Endothelial cell (in vitro differentiated cells): ENCODE measurements around the gene FGF23. TPM values are rescaled to one million over a fixed set of nuclear protein-coding genes. Genes with fewer than 3 reads are reported as not detected.
"Not testable (repeated sequence)": the region's sequence is repeated elsewhere in the genome, so short reads cannot be mapped to it uniquely, and the experiment has no call there.

ENCODE experiments used
- DNase-seq: peaks from one replicate; pipeline ENCODE4 v3.0.0; 2021; ENCODE audit warnings: low spot score
- H3K27ac Mint-ChIP-seq: one replicate; pipeline ENCODE4 v1.8.0; 2021; ENCODE audit warnings: mixed read lengths, inconsistent platforms; ENCODE audit not compliant: unreplicated experiment
- H3K27me3 Mint-ChIP-seq: one replicate; pipeline ENCODE4 v1.8.0; 2021; ENCODE audit warnings: mild to moderate bottlenecking, moderate library complexity, mixed read lengths, inconsistent platforms; ENCODE audit not compliant: unreplicated experiment
- H3K36me3 Mint-ChIP-seq: one replicate; pipeline ENCODE4 v1.8.0; 2021; ENCODE audit warnings: mild to moderate bottlenecking, low read depth, mixed read lengths, inconsistent platforms; ENCODE audit not compliant: unreplicated experiment
- H3K4me1 Mint-ChIP-seq: one replicate; pipeline ENCODE4 v1.8.0; 2021; ENCODE audit warnings: mild to moderate bottlenecking, mixed read lengths, inconsistent platforms; ENCODE audit not compliant: unreplicated experiment
- H3K4me3 Mint-ChIP-seq: one replicate; pipeline ENCODE4 v1.8.0; 2021; ENCODE audit warnings: mild to moderate bottlenecking, mixed read lengths, inconsistent platforms; ENCODE audit not compliant: unreplicated experiment
- H3K9me3 Mint-ChIP-seq: one replicate; pipeline ENCODE4 v1.8.0; 2021; ENCODE audit warnings: mixed read lengths, inconsistent platforms; ENCODE audit not compliant: unreplicated experiment
- CTCF ChIP-seq: fragments of 200-600 bp; sonication (generic); IDR thresholded peaks from one replicate; pipeline ENCODE4 v1.5.0; 2021; ENCODE audit warnings: antibody characterized with exemption; ENCODE audit not compliant: unreplicated experiment
- total RNA-seq: library from RNA; stranded (reverse); fragmentation: NEBNext Ultra II Directional; extraction: Animal tissue kit (Norgen Biotek cat#: 25700); gene quantifications from one replicate; pipeline ENCODE4 v1.2.1, GENCODE V29; 2021; ENCODE audit not compliant: unreplicated experiment

Gene FGF23
- total RNA-seq, 1 donor from 2014 or later, result not detected

DNA sequence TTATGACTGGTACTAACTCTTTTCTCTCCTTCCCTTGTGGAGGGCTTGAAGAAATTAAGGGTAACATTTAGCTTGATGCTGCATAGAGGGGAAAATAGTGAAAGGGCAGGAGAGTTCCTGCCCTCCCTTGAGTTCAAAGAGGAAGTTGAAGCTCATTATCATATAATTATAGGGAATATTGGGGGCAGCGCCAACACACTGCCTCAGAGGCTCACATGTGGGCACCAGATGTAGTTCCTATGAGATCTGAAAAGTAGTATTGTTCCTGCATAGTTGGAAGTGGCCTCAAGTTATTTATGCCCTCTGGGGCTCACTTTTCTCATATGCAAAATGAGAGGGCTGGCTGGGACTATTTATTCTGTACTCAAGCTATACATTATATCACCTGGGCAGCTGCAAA, 33.0 kb upstream of the FGF23 start:
- Mint-ChIP-seq H3K4me3 (no peak overlapping the region), H3K9me3 (no peaks in the 10 kb centered on the region), H3K27me3 (no peaks in the 10 kb centered on the region), H3K27ac (no peak overlapping the region), H3K4me1 (no peaks in the 10 kb centered on the region), H3K36me3 (no peaks in the 10 kb centered on the region)
- TF ChIP-seq CTCF, result no peak
- DNase-seq, result no peak

DNA sequence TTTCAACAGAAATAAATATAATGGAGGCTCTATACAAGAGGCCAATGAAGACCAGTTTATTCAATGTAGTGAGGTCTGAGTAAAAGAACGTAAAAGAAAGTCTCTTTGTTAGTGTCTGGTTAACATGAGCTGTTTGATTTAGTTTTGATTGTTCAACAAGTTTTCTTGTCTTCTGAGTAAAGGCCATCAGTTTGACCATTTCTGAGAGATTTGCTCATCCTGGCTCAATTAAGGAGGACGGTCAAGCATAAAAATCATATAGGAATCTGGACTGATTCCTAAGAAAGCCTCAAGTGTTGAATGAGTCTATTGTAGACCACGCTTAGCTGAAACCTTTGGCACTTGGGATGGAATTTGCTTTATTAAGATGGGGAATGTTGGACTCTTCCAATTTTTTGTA, 32.5 kb upstream of the FGF23 start:
- no peaks in the 10 kb centered on the region for H3K4me1 Mint-ChIP-seq
- DNase-seq, result no peak
- no peaks in the 10 kb centered on the region for H3K27me3 Mint-ChIP-seq
- H3K9me3 Mint-ChIP-seq, result no peaks in the 10 kb centered on the region
- no peak for TF ChIP-seq CTCF
- no peak overlapping the region for H3K27ac Mint-ChIP-seq
- no peaks in the 10 kb centered on the region for H3K36me3 Mint-ChIP-seq
- no peak overlapping the region for H3K4me3 Mint-ChIP-seq

- Mint-ChIP-seq H3K36me3 (no peaks in the 10 kb centered on the region), H3K27me3 (no peaks in the 10 kb centered on the region), H3K27ac (no peak overlapping the region), H3K9me3 (peaks cover 8% of the 10 kb centered on the region), H3K4me1 (no peaks in the 10 kb centered on the region), H3K4me3 (no peak overlapping the region)
- no peak for TF ChIP-seq CTCF
- no peak for DNase-seq
Observed at GRCh38 chr12:4407136-4407535, 27.6 kb upstream of the FGF23 start.

DNA sequence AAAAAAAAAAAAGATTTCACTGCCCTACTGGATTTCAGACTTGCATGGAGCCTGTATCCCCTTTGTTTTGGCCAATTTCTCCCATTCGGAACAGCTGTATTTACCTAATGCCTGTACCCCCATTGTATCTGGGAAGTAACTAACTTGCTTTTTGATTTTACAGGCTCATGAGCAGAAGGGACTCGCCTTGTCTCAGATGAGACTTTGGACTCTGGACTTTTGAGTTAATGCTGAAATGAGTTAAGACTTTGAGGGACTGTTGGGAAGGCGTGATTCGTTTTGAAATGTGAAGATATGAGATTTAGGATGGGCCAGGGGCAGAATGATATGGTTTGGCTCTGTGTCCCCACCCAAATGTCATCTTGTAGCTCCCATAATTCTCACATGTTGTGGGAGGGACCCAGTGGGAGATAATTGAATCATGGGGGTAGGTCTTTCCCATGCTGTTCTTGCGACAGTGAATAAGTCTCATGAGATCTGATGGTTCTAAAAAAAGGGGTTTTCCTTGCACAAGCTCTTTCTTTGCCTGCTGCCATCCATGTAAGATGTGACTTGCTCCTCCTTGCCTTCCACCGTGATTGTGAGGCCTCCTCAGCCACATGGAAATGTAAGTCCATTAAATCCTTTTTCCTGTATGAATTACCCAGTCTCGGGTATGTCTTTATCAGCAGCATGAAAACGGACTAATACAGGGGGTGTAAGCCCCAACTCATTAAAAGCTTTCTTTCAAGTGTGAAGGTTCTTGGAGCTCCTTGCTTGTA, 25.5 kb upstream of the FGF23 start:
- H3K36me3 Mint-ChIP-seq, DNase-seq, H3K4me3 Mint-ChIP-seq, H3K4me1 Mint-ChIP-seq, H3K27ac Mint-ChIP-seq, H3K9me3 Mint-ChIP-seq, H3K27me3 Mint-ChIP-seq: not testable (repeated sequence)

DNA sequence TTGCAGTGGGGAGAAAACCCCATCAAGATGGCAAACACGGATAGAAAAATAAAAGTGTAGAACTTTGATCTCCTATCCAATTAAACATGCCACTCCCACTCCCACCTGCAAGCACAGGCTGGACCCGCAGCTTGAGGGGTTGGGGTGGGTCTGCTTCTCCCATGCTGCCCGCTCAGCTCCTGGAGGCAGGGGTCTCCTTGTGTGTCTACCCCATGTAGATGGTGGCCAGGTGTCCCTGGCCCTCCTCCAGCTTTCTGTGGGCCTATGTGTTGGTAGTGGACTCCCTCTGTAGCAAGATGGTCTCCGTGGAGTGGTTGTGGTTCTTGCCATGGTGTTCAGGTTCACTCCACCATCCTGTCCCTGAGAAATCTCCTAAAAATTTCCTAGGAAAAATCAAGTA, 23.5 kb upstream of the FGF23 start:
- Mint-ChIP-seq H3K27me3 (no peaks in the 10 kb centered on the region), H3K36me3 (no peaks in the 10 kb centered on the region), H3K9me3 (peaks cover 8% of the 10 kb centered on the region), H3K4me3 (no peak overlapping the region), H3K27ac (no peak overlapping the region), H3K4me1 (no peaks in the 10 kb centered on the region)
- no peak for DNase-seq
- TF ChIP-seq CTCF, result no peak
